GM18498 (cell line): ENCODE data around the gene MTCL3.

Experiments
- ATAC-seq: cut with Tn5 transposase; IDR thresholded peaks from one replicate; pipeline ENCODE4 v1.9.1; 2021; ENCODE audit warnings: mild to moderate bottlenecking, moderate library complexity; ENCODE audit not compliant: unreplicated experiment

The MTCL3 gene

DNA sequence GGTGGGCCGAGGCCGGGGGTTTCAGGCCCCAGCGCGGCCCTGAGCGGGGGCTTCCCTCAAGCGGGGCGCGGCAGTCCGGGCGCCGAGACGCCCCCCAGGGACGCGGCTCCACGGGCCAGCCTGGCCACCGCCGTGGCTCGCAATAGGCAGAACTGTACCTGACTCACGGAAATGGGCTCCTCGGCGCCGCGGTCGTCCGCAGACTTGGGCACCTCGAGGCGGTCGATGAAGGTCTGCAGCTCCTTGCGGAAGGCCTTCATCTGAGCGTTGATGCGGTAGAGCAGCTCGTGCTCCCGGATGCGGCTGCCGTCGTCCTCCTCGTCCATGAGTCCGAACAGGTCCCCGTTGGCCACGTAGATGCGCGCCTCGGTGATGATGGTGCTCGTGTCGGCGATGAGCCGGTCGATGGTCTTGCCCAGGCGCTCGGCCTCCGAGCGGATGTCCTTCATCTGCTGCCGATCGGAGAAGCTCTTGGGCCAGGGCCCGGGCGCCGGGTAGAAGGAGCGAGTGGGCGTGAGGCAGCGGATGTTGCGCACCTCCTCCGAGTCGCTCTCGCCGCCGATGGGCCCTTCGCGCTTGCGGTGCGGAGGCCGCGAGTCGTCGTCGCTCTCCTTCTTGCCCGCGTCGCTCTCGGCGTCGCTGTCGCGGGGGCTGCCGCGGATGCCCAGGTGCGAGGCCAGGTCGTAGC lies 43.9 kb downstream of the MTCL3 start:
- no peak for ATAC-seq

- no peak for ATAC-seq
These were observed 47.5 kb downstream of the MTCL3 start for GRCh38 chr6:127471379-127472255.

DNA sequence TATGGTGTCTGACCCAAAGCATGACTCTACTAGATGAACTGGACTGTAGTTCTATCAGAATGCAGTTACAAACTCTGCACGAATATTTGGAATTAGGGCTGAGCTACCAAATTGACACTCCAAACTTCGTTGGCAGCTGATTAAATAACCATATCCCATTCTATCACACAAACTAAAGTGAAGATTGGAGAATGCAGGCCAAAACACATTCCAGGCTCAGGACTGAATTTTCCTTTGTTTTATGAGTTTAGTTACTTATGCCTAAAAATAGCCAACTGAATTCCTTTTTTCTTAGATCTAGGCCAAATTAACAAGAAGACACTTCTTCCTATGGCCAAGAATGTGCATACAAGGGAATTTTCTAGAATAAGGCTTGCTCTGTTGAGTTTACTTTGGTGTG lies 50.2 kb downstream of the MTCL3 start:
- ATAC-seq = no peak

- no peak for ATAC-seq
These were observed 52.7 kb downstream of the MTCL3 start for GRCh38 chr6:127466416-127466815.

DNA sequence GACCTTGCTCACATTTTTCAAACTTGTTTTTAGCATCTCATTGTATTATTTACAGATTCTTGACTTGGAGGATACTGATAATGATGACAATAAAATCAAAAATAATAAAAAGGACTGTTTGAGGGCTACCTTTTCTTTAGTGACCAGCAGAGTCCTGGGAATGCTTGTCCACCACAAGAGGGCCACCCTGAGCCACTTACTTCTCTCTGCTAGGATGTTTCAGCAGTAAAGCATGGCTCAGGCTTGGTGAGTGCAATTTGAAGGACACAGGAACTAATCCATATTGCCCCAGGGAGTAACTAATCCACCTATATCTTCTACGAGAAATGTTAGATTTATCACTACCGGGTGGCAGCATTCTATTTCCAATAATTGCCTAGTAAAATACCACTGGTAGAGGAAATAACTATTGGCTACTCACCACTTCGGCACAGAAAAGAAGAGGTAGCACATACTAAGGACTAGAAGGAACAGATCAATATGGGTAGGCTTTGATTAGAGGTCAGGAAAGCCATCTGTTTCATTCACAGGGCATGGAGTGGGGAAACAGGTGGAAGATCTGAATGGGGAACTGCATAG lies 54.2 kb downstream of the MTCL3 start:
- peak; percentile 92 for ATAC-seq

- no peak for ATAC-seq
These were observed 54.8 kb downstream of the MTCL3 start for GRCh38 chr6:127464161-127464880.

DNA sequence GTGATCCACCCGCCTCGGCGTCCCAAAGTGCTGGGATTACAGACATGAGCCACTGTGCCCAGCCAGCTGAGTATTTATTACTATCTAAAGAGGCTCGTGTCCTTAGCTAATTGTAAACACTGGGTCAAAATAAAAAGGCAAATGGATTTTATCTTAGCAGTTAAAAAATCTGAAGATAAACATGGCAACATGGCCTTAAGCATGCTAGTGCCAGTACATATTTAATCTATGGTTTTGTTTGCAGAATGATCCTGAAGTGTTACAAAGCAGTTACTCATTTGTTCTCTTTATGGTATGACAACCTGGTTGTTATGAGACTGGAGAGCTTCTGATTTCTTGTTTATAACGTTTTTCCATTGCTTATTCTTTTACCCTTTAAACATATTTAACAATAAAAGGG lies 56.1 kb downstream of the MTCL3 start:
- ATAC-seq = no peak

GRCh38 chr6:127462376-127462775 lies 56.8 kb downstream of the MTCL3 start:
- no peak for ATAC-seq

DNA sequence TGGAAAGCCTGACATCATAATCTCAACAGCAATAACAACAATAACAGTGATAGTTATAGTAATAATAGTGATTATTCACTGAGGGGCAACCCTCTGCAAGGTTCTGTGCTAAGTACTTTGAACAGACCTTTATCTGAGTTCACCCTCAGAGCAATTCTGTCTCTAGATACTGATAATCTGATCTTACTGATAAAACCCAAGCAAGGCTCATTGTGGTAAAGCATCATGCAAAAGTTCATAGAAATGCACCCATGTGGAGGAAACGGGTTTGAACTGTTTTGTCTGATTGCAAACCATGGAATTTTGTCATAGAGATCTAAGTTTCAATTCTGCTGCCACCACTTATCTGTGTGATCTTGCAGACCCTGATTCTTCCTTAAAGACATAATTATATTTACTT lies 58.7 kb downstream of the MTCL3 start:
- no peak for ATAC-seq

GRCh38 chr6:127459231-127459641 lies 59.9 kb downstream of the MTCL3 start, which contains the start of gene KIAA0408:
TSS of gene KIAA0408 (minus strand) at chr6:127459389. CDS start at chr6:127453981, 5,408 bp downstream.
- no peak for ATAC-seq

DNA sequence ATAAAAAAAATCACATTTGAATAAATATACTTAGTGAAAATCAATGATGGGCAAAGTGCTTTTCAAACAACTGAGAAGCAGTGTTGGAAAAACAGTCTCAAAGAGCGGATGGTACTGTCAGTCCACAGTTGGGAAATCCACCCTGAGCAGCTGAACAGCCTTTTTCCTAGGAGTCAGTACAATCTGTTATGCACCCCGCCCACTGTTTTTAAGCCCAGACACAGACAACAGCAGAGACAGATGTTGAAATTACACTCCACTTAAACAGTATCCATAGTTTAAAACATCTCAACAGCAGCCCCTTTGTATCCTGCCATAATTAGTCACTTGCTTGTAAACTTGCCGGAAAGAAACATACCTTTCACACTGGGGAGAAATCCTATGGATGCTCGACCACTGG lies 60.3 kb downstream of the MTCL3 start:
- no peak for ATAC-seq

- no peak for ATAC-seq
These were observed 60.9 kb downstream of the MTCL3 start for GRCh38 chr6:127458222-127458621.

DNA sequence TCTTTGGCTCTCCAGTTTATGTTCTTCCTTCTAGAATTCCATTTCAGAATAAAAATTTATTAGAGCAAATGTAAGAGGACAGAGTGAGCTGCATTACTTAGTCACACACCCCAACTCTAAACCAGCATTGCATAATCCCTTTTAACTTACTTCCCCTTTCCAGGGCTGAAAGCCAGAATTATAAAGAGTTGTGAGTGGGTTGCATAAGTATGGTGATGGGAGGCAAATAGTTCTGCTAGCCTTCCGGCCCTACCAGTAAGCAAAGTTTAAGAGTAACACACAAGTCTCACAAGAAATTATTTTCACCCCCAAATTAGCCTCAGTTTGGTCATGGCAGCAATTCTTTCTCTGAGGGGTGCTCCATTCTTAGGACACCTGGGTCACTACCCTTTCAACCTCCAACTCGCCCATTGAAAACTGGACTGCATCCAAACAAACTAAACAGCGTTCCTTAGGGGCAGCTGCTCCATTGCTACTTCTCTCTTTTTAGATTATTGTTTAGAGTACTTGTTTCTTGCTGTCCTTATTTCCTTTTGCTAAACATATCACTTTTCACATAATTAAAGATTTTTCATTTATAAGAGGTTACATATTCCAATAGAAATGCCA lies 61.6 kb downstream of the MTCL3 start:
- ATAC-seq = no peak

DNA sequence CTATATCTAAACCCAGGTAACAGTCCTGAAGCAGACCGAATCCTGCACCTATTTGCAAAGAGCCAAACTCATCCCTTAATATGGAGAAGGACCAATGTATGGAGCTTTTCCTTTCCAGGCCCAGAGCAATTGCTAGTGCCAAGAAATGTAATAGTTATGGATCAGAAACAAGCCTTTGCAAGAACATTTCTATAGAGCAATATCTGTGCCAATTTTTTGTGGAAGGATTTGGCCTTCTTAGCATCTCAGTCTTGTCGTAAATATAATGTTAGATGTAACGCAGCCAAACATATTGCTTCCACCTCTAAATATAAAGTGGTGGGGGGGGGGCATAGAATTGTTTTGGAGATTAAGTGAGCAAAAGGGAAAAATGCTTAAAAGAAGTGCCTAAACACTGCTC lies 62.7 kb downstream of the MTCL3 start:
- no peak for ATAC-seq

DNA sequence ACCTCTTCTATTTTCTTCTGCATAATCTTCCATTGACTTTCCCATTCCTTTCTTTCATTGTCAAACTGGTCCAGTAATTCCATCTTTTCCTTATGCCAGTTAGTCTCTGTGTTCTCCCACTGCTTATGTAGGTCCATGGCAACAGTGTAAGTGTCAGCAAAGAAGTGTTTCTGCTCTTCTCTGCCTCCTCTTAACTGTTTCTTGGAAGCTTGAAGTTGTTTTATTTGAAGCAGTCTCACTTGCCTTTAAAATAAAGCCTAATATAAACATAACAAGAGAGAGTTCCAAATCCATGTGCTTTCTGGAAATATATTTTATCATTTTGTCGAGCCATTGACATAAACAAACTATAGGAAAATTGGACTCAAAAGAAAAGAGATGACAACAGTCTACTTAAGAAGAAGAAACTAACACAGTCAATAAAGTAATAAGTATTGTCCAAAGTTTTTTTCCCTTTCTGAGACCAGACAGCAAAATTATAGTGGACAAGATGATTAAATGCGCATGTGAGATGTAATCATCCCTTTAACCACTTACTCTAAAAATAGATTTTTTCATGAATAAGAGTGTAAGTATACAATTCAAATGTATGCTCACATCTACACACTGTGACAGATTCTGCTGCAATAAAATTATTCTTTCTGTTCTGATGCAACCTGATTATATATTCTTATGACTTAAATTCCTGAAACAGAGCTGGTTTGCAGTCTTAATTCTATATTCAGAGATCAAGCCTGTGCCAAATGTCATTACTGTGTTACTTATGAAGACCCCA lies 65.1 kb downstream of the MTCL3 start:
- ATAC-seq = no peak

- no peak for ATAC-seq
These were observed 66.3 kb downstream of the MTCL3 start for GRCh38 chr6:127452803-127453202.

DNA sequence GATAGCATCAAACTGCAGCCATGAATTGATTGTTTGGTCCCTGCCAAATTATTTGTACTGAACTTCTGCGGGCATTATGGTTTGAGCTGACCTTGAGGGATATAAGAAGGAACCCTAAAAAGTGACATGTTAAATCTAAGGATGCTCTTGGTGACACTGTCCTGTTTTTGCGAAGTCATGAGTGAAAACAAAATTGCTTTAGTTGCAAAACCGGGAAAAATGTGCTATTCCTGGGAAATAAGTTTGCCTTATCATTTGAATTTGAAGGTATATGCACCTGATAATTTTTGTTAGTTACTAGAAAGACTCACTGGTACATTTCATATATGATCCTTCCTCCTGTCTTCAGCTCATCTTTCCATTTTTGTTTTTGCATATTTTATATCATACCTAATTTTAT lies 67.7 kb downstream of the MTCL3 start:
- no peak for ATAC-seq

GRCh38 chr6:127447780-127448179 lies 71.4 kb downstream of the MTCL3 start:
- no peak for ATAC-seq

DNA sequence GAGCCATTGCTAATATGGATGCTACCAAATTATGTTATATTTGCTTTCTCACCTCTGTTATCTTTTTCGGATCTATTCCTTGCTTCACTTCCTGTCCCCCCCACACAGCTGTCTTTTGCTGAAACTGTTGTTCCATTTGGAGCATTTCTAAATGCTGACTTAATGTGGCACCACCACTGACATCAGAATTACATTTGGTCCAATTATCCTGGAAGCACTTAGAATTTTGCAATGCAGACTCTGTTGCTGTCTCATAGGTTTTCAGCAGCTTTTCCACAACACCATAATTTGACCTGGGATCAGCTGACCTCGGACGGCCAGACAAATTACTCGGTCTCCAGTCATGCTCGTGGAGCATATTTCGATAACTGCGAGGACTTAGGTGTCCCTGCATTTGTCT lies 72.8 kb downstream of the MTCL3 start:
- ATAC-seq = no peak

DNA sequence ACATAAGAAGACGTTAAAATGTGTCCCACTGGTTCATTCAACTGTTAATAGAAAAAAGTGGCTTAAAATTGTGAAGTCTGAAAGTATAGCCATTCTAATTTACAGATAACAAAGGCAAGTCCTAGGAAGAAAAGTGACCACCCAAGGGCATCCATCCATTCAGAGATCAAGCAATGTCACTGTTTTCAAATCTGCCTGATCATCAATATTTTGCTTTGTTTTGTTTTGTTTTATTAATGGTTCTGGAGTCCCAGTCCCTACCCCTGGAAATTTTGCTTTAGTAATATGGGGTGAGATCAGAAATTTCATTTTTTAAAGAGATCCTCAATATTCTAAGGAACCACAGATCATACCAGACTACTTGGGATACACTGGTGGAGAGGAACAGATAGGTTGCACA lies 77.3 kb downstream of the MTCL3 start:
- ATAC-seq = no peak
